ENCODE measurements around the gene FPR2. TPM values are rescaled to one million over a fixed set of nuclear protein-coding genes. Genes with fewer than 3 reads are reported as not detected.

Gene FPR2
- total and polyA plus RNA-seq, 9 of the 15 experiments (the other 6 are each of a cell fraction or from before 2014, with no cell fraction given) = 0.03 to 0.15 (median 0.07) TPM; not detected in 6

DNA sequence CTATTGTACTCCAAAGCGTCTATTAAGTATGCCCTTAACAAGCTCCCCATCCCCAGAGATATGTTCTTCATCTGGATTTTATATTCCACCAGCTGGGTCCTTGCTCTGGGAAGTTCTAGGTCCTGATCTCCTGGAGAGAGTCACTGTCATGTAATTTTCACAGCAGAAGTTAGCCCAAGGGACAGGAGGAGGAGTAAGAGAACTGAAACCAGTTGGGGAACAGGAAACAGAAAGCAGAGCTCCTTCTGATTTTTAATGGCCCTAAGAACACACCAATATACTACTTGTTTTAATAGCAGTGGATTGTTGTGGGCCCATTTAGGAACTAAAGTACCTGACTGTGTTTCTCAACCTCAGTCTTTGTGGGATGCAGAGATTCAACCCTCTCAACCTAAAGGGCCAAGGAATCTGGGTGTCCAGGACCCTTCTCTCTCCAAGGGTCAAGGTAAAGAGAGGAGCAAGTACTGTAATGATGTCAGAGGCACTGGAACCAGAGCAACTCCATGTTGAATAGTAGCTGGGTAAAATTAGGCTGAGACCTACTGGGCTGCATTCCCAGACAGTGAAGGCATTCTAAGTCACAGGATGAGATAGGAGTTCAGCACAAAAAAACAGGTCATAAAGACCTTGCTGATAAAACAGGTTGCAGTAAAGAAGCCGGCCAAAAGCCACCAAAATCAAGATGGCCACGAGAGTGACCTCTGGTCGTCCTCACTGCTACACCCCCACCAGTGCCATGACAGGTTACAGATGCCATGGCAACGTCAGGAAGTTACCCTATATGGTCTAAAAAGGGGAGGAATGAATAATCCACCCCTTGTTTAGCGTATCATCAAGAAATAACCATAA, 25.9 kb downstream of the FPR2 start (continued):
- TF ChIP-seq, protein P1, sequence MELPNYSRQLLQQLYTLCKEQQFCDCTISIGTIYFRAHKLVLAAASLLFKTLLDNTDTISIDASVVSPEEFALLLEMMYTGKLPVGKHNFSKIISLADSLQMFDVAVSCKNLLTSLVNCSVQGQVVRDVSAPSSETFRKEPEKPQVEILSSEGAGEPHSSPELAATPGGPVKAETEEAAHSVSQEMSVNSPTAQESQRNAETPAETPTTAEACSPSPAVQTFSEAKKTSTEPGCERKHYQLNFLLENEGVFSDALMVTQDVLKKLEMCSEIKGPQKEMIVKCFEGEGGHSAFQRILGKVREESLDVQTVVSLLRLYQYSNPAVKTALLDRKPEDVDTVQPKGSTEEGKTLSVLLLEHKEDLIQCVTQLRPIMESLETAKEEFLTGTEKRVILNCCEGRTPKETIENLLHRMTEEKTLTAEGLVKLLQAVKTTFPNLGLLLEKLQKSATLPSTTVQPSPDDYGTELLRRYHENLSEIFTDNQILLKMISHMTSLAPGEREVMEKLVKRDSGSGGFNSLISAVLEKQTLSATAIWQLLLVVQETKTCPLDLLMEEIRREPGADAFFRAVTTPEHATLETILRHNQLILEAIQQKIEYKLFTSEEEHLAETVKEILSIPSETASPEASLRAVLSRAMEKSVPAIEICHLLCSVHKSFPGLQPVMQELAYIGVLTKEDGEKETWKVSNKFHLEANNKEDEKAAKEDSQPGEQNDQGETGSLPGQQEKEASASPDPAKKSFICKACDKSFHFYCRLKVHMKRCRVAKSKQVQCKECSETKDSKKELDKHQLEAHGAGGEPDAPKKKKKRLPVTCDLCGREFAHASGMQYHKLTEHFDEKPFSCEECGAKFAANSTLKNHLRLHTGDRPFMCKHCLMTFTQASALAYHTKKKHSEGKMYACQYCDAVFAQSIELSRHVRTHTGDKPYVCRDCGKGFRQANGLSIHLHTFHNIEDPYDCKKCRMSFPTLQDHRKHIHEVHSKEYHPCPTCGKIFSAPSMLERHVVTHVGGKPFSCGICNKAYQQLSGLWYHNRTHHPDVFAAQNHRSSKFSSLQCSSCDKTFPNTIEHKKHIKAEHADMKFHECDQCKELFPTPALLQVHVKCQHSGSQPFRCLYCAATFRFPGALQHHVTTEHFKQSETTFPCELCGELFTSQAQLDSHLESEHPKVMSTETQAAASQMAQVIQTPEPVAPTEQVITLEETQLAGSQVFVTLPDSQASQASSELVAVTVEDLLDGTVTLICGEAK (IDR thresholded peaks at IDR 0.05) = no peak
- TF ChIP-seq, protein P1 (CRISPR knock-in tag; IDR thresholded peaks at IDR 0.05) = no peak
- TF ChIP-seq ZNF668 (CRISPR knock-in tag; IDR thresholded peaks at IDR 0.05) = peak; percentile 94
- no peak for TF ChIP-seq ZFP36 (IDR thresholded peaks at IDR 0.05; ENCODE audit: low read depth, low read length, partially characterized antibody)
- TF ChIP-seq ZNF232 (CRISPR knock-in tag; IDR thresholded peaks at IDR 0.05) = no peak
- peak; percentile 83 for TF ChIP-seq RFX1 (IDR thresholded peaks at IDR 0.05)
- TF ChIP-seq MBD2 (IDR thresholded peaks at IDR 0.05; ENCODE audit: borderline replicate concordance, low read depth) = no peak
- peak; percentile 95 for TF ChIP-seq ZKSCAN8 (CRISPR knock-in tag; IDR thresholded peaks at IDR 0.05)
- TF ChIP-seq, protein P2, sequence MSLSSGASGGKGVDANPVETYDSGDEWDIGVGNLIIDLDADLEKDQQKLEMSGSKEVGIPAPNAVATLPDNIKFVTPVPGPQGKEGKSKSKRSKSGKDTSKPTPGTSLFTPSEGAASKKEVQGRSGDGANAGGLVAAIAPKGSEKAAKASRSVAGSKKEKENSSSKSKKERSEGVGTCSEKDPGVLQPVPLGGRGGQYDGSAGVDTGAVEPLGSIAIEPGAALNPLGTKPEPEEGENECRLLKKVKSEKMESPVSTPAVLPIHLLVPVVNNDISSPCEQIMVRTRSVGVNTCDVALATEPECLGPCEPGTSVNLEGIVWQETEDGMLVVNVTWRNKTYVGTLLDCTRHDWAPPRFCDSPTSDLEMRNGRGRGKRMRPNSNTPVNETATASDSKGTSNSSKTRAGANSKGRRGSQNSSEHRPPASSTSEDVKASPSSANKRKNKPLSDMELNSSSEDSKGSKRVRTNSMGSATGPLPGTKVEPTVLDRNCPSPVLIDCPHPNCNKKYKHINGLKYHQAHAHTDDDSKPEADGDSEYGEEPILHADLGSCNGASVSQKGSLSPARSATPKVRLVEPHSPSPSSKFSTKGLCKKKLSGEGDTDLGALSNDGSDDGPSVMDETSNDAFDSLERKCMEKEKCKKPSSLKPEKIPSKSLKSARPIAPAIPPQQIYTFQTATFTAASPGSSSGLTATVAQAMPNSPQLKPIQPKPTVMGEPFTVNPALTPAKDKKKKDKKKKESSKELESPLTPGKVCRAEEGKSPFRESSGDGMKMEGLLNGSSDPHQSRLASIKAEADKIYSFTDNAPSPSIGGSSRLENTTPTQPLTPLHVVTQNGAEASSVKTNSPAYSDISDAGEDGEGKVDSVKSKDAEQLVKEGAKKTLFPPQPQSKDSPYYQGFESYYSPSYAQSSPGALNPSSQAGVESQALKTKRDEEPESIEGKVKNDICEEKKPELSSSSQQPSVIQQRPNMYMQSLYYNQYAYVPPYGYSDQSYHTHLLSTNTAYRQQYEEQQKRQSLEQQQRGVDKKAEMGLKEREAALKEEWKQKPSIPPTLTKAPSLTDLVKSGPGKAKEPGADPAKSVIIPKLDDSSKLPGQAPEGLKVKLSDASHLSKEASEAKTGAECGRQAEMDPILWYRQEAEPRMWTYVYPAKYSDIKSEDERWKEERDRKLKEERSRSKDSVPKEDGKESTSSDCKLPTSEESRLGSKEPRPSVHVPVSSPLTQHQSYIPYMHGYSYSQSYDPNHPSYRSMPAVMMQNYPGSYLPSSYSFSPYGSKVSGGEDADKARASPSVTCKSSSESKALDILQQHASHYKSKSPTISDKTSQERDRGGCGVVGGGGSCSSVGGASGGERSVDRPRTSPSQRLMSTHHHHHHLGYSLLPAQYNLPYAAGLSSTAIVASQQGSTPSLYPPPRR (CRISPR knock-in tag; IDR thresholded peaks at IDR 0.05; ENCODE audit: borderline replicate concordance) = no peak
- no peak for TF ChIP-seq ZNF586 (CRISPR knock-in tag; conservative IDR thresholded peaks at IDR 0.05)

Measured in K562 (cell line).